H1 (cell line): ENCODE measurements around the gene MAP3K14. TPM values are rescaled to one million over a fixed set of nuclear protein-coding genes. Genes with fewer than 3 reads are reported as not detected.
A peak's percentile ranks its signal among the peaks of the same experiment; 100 is the strongest.

Experiments
- CTCF ChIA-PET: fragments of 300-600 bp; sonication (Branson Sonifier 250); formaldehyde crosslinking; loops from one replicate; lab custom pipeline; 2021; ENCODE audit not compliant: partially characterized antibody; lab: Charles Lee
- POLR2A ChIA-PET: fragments of 300-600 bp; sonication (Branson Sonifier 250); formaldehyde crosslinking; loops from one replicate; lab custom pipeline; 2021; ENCODE audit warnings: inconsistent platforms; ENCODE audit not compliant: partially characterized antibody; lab: Charles Lee
- DNase-seq, 2 experiments: peaks; one replicate each; pipeline versions ENCODE4 v3.0.0 to v3.0.0-alpha.2; 2010 to 2022; ENCODE audit warnings: low spot score in 2 of 2, low read depth in 1 of 2, mixed read lengths in 1 of 2
- FAIRE-seq: peaks from 2 replicates; lab custom pipeline; 2011; peaks lifted over from hg19 to GRCh38; lab: Jason Lieb, UNC
- H2AFZ ChIP-seq: 2 replicates; pipeline ENCODE4 v1.8.1; 2012; ENCODE audit warnings: low read length, inconsistent platforms
- H2AK5ac ChIP-seq: 2 replicates; pipeline ENCODE4 v1.6.1; 2013; ENCODE audit warnings: low read depth, low read length
- H2BK120ac ChIP-seq: replicated peaks from 2 replicates; pipeline ENCODE3; 2013; ENCODE audit warnings: low read depth, low read length, inconsistent platforms
- H2BK12ac ChIP-seq: 2 replicates; pipeline ENCODE4 v1.6.1; 2013; ENCODE audit warnings: low read depth, low read length
- H2BK15ac ChIP-seq: 2 replicates; pipeline ENCODE4 v1.6.1; 2013; ENCODE audit warnings: low read length
- H2BK20ac ChIP-seq: 2 replicates; pipeline ENCODE4 v1.6.1; 2013; ENCODE audit warnings: low read length
- H2BK5ac ChIP-seq: 2 replicates; pipeline ENCODE4 v1.6.1; 2013; ENCODE audit warnings: low read depth, low read length
- H3K14ac ChIP-seq: 2 replicates; pipeline ENCODE4 v1.6.1; 2013; ENCODE audit warnings: inconsistent platforms; ENCODE audit not compliant: insufficient read length
- H3K18ac ChIP-seq: 2 replicates; pipeline ENCODE4 v1.6.1; 2013; ENCODE audit warnings: low read length; ENCODE audit errors: extremely low read depth
- H3K23ac ChIP-seq: 2 replicates; pipeline ENCODE4 v1.6.1; 2013; ENCODE audit warnings: inconsistent platforms; ENCODE audit not compliant: insufficient read length
- H3K23me2 ChIP-seq: 2 replicates; pipeline ENCODE4 v1.6.1; 2013; ENCODE audit warnings: low read depth, low read length
- H3K27ac ChIP-seq: 2 replicates; pipeline ENCODE4 v1.6.1; 2011; ENCODE audit warnings: low read depth, low read length, inconsistent platforms
- H3K27me3 ChIP-seq, 4 experiments: replicated peaks in 1 of 4; 1 replicate in 1 of 4; 2 replicates in 3 of 4; pipeline versions ENCODE4 v1.6.1 to v1.8.1; 2011 to 2013; ENCODE audit warnings: low read length in 3 of 4, mild to moderate bottlenecking in 3 of 4, inconsistent platforms in 2 of 4, mixed read lengths in 2 of 4, moderate library complexity in 1 of 4; ENCODE audit not compliant: control insufficient read depth in 3 of 4, insufficient read depth in 3 of 4; ENCODE audit errors: extremely low read depth in 1 of 4
- H3K36me3 ChIP-seq, 4 experiments: 2 replicates each; pipeline versions ENCODE4 v1.6.1 to v1.8.1; 2011 to 2013; ENCODE audit warnings: mild to moderate bottlenecking in 4 of 4, low read length in 3 of 4, moderate library complexity in 2 of 4, control low read depth in 1 of 4, inconsistent platforms in 1 of 4; ENCODE audit not compliant: insufficient read depth in 4 of 4, control insufficient read depth in 2 of 4
- H3K4ac ChIP-seq: replicated peaks from 2 replicates; pipeline ENCODE3; 2013; ENCODE audit warnings: low read length, low read depth, mixed read lengths, inconsistent platforms; ENCODE audit not compliant: insufficient read length
- H3K4me1 ChIP-seq, 4 experiments: replicated peaks in 1 of 4; 1 replicate in 1 of 4; 2 replicates in 3 of 4; pipeline versions ENCODE4 v1.6.1 to v1.8.1; 2011 to 2013; ENCODE audit warnings: low read length in 3 of 4, inconsistent platforms in 2 of 4, mixed read lengths in 1 of 4; ENCODE audit not compliant: insufficient read depth in 4 of 4, control insufficient read depth in 3 of 4
- H3K4me2 ChIP-seq, 2 experiments: 2 replicates each; pipeline versions ENCODE4 v1.6.1 to v1.8.1; 2011 to 2013; ENCODE audit warnings: low read depth in 2 of 2, low read length in 2 of 2, control low read depth in 1 of 2, inconsistent platforms in 1 of 2, mild to moderate bottlenecking in 1 of 2; ENCODE audit not compliant: insufficient read depth in 1 of 2
- H3K4me3 ChIP-seq, 4 experiments: fragments of 200-600, 300-600 bp in 1 of 4; sonication (generic), shearing (Covaris generic), sonication (Bioruptor Twin) in 1 of 4; 2 replicates each; pipeline versions ENCODE4 v1.5.1 to v1.8.1; 2011 to 2016; ENCODE audit warnings: low read length in 4 of 4, low read depth in 3 of 4, control low read depth in 2 of 4, inconsistent platforms in 2 of 4, mild to moderate bottlenecking in 2 of 4, mixed read lengths in 1 of 4, moderate library complexity in 1 of 4; ENCODE audit not compliant: insufficient read depth in 2 of 4; ENCODE audit errors: extremely low read depth in 1 of 4
- H3K56ac ChIP-seq: replicated peaks from 2 replicates; pipeline ENCODE3; 2013; ENCODE audit warnings: low read depth, mild to moderate bottlenecking, mixed read lengths, low read length, inconsistent platforms; ENCODE audit not compliant: insufficient read length
- H3K79me1 ChIP-seq: 2 replicates; pipeline ENCODE4 v1.6.1; 2013; ENCODE audit warnings: low read depth, low read length, control low read depth
- H3K79me2 ChIP-seq, 2 experiments: 2 replicates each; pipeline versions ENCODE4 v1.6.1 to v1.8.1; 2012 to 2013; ENCODE audit warnings: low read length in 2 of 2, mild to moderate bottlenecking in 2 of 2, inconsistent platforms in 1 of 2; ENCODE audit not compliant: insufficient read depth in 2 of 2, control insufficient read depth in 1 of 2
- H3K9ac ChIP-seq, 4 experiments: replicated peaks in 1 of 4; 1 replicate in 1 of 4; 2 replicates in 3 of 4; pipeline versions ENCODE4 v1.6.1 to v1.8.1; 2011 to 2013; ENCODE audit warnings: low read depth in 3 of 4, low read length in 3 of 4, control low read depth in 2 of 4, mild to moderate bottlenecking in 2 of 4, moderate library complexity in 2 of 4, inconsistent platforms in 1 of 4; ENCODE audit errors: extremely low read depth in 1 of 4
- H3K9me3 ChIP-seq, 2 experiments: 2 replicates each; pipeline versions ENCODE4 v1.6.1 to v1.8.1; 2012 to 2013; ENCODE audit warnings: mild to moderate bottlenecking in 2 of 2, moderate library complexity in 2 of 2, control low read depth in 1 of 2, inconsistent platforms in 1 of 2, low read depth in 1 of 2, low read length in 1 of 2, mixed read lengths in 1 of 2; ENCODE audit not compliant: insufficient read depth in 2 of 2
- H4K20me1 ChIP-seq, 2 experiments: replicated peaks in 1 of 2; 2 replicates each; pipeline versions ENCODE3 to v1.8.1; 2011 to 2013; ENCODE audit warnings: inconsistent platforms in 2 of 2, low read length in 2 of 2, mild to moderate bottlenecking in 1 of 2; ENCODE audit not compliant: insufficient read depth in 2 of 2, control insufficient read depth in 1 of 2
- H4K5ac ChIP-seq: 2 replicates; pipeline ENCODE4 v1.6.1; 2013; ENCODE audit warnings: low read length, low read depth, mixed read lengths, inconsistent platforms; ENCODE audit not compliant: insufficient read length
- H4K8ac ChIP-seq: 2 replicates; pipeline ENCODE4 v1.8.0; 2013; ENCODE audit warnings: mild to moderate bottlenecking, moderate library complexity, low read length, inconsistent platforms; ENCODE audit not compliant: insufficient read depth; ENCODE audit errors: extremely low read depth
- H4K91ac ChIP-seq: replicated peaks from 2 replicates; pipeline ENCODE3; 2013; ENCODE audit warnings: low read length, mixed read lengths, inconsistent platforms; ENCODE audit not compliant: insufficient read length
- GTF2F1 ChIP-seq: IDR thresholded peaks from 2 replicates; pipeline ENCODE4 v1.6.1; 2012; ENCODE audit warnings: low read depth, low read length, improper control_type of control experiment, borderline replicate concordance
- WGBS, 2 experiments: shearing (Covaris generic) in 1 of 2; methylation state at CpG; one replicate each; pipeline versions ENCODE4 v1.1.6 to v1.1.7; 2013 to 2015; ENCODE audit warnings: low lambda C conversion rate in 2 of 2, mixed read lengths in 2 of 2, inconsistent platforms in 1 of 2, low coverage in 1 of 2, missing lambda C conversion rate in 1 of 2; ENCODE audit not compliant: insufficient replicate concordance in 2 of 2, insufficient coverage in 1 of 2, insufficient read length in 1 of 2; ENCODE audit errors: extremely low coverage in 1 of 2, missing lambda C conversion rate in 1 of 2; 5-methylcytosine and 5-hydroxymethylcytosine counted together
- polyA plus RNA-seq, 7 experiments: library from polyadenylated mRNA; depleted of rRNA in 3 of 7; stranded (reverse) in 5 of 7; unstranded in 2 of 7; fragments of >200 nt in 5 of 7; fragments of 200-250 nt in 2 of 7; gene quantifications; 1 replicate in 5 of 7; 2 replicates in 1 of 7; 4 replicates in 1 of 7; pipeline versions ENCODE4 v1.2.1 to v1.2.3, GENCODE V29; 2011 to 2013; ENCODE audit warnings: missing spikeins in 2 of 7, mixed read lengths in 2 of 7
- total RNA-seq: library from RNA; stranded (reverse); fragmentation: NEBNext Ultra II Directional; extraction: Animal tissue kit (Norgen Biotek cat#: 25700); gene quantifications from 2 replicates; pipeline ENCODE4 v1.2.1, GENCODE V29; 2021
- TF ChIP-seq, protein P1 (sequence below): IDR thresholded peaks from 2 replicates; pipeline ENCODE4 v1.6.1; 2011; ENCODE audit warnings: low read depth, mild to moderate bottlenecking, low read length; ENCODE audit not compliant: insufficient read depth

The MAP3K14 gene
- total and polyA plus RNA-seq, 2 of the 8 experiments (the other 6 are each of a cell fraction or from before 2014, with no cell fraction given): 5.2 to 6.1 TPM

- Histone ChIP-seq H4K91ac (peak overlapping the region; percentile 35), H3K4me2 (no peak overlapping the region; a peak in 1 of 4 replicates), H3K9me3 (no peaks in the 10 kb centered on the region), H3K4ac (no peak overlapping the region), H2BK12ac (peak overlapping the region; percentile 68; the same call in 1 of the 2 replicates), H3K79me2 (no peaks in the 10 kb centered on the region), H2BK120ac (no peak overlapping the region), H2BK15ac (no peak overlapping the region), H4K20me1 (no peaks in the 10 kb centered on the region), H2BK20ac (0 out of 2 replicates have a peak overlapping the region, but pooled peaks have one; percentile 93), H3K9ac (no peak overlapping the region), H3K27me3 (peaks cover 0 to 5% (median 2%) of the 10 kb centered on the region in 4 experiments; a peak in 3 of 7 replicates), H3K4me3 (0 out of 8 replicates have a peak overlapping the region, but pooled peaks of 1 of the 4 experiments have one; percentile 34), H3K23ac (no peak overlapping the region), H2BK5ac (no peak overlapping the region), H3K23me2 (peaks cover 4% of the 10 kb centered on the region), H3K79me1 (no peaks in the 10 kb centered on the region; the same call in 1 of the 2 replicates), H2AK5ac (no peak overlapping the region), H3K27ac (no peak overlapping the region), H3K56ac (no peak overlapping the region), H3K4me1 (peaks cover 0 to 17% (median 5%) of the 10 kb centered on the region in 4 experiments; a peak in 6 of 7 replicates), H2AFZ (no peak overlapping the region), H3K36me3 (no peaks in the 10 kb centered on the region), H3K18ac (0 out of 2 replicates have a peak overlapping the region, but pooled peaks have one; percentile 53), H3K14ac (no peak overlapping the region), H4K5ac (no peak overlapping the region), H4K8ac (peak overlapping the region; percentile 23; the same call in 1 of the 2 replicates)
- FAIRE-seq (no peak), DNase-seq (no peak)
- POLR2A ChIA-PET: interaction anchor here (0.8 to 6.2 kb wide), 8 partner anchors 8 to 108 kb away, joined by 3 to 43 read pairs (median 6); partner anchors contain the start of genes FMNL1, HEXIM1 and HEXIM2
- 80% methylated on average over 16 of the region's 16 CpGs; no CpG with 5 or more reads in 1 of the 2 experiments for WGBS, 2 experiments
- CTCF ChIA-PET: interaction anchor here (1.3 to 21.3 kb wide), 9 partner anchors 9 to 132 kb away, joined by 3 to 362 read pairs (median 14); partner anchors contain the start of gene FMNL1
- no peak for TF ChIP-seq GTF2F1
- TF ChIP-seq, protein P1, sequence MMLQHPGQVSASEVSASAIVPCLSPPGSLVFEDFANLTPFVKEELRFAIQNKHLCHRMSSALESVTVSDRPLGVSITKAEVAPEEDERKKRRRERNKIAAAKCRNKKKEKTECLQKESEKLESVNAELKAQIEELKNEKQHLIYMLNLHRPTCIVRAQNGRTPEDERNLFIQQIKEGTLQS: no peak
Observed at GRCh38 chr17:45257115-45257514, 59.7 kb downstream of the MAP3K14 start.
